Endothelial cell of umbilical vein (primary cell): ENCODE data around the gene NEK7.

Experiments used
- EZH2 ChIP-seq: IDR thresholded peaks from 2 replicates; pipeline ENCODE4 v1.6.1; 2012; ENCODE audit warnings: borderline replicate concordance, low read depth, mild to moderate bottlenecking, moderate library complexity, low read length, inconsistent platforms; ENCODE audit not compliant: severe bottlenecking
- FOS ChIP-seq: IDR thresholded peaks from 2 replicates; pipeline ENCODE4 v1.6.1; 2011; ENCODE audit warnings: mild to moderate bottlenecking, low read length, moderate library complexity, borderline replicate concordance; ENCODE audit not compliant: insufficient read depth
- GATA2 ChIP-seq: IDR thresholded peaks from 2 replicates; pipeline ENCODE4 v1.7.0; 2011; ENCODE audit warnings: low read depth, mild to moderate bottlenecking, moderate library complexity, mixed read lengths, low read length; ENCODE audit not compliant: insufficient read length, insufficient read depth
- MAX ChIP-seq: IDR thresholded peaks from 2 replicates; pipeline ENCODE4 v1.6.1; 2011; ENCODE audit not compliant: insufficient read depth, insufficient read length
- POLR2A ChIP-seq: IDR thresholded peaks from 2 replicates; pipeline ENCODE4 v1.6.1; 2012; ENCODE audit warnings: low read depth, mild to moderate bottlenecking, control low read depth, low read length
- POLR2AphosphoS5 ChIP-seq: IDR thresholded peaks from 2 replicates; pipeline ENCODE4 v1.6.1; 2012; ENCODE audit warnings: low read depth, mild to moderate bottlenecking, control low read depth, low read length, moderate library complexity; ENCODE audit not compliant: insufficient read depth
- TF ChIP-seq, protein P1 (sequence below), 2 donors: IDR thresholded peaks; 1 replicate in 1 of 2; 2 replicates in 1 of 2; pipeline ENCODE4 v1.5.1; 2011; ENCODE audit warnings: low read length in 2 of 2, mild to moderate bottlenecking in 2 of 2, moderate library complexity in 2 of 2, control low read depth in 1 of 2, inconsistent platforms in 1 of 2, low read depth in 1 of 2; ENCODE audit not compliant: insufficient read depth in 1 of 2; ENCODE audit errors: extremely low read depth in 1 of 2

DNA sequence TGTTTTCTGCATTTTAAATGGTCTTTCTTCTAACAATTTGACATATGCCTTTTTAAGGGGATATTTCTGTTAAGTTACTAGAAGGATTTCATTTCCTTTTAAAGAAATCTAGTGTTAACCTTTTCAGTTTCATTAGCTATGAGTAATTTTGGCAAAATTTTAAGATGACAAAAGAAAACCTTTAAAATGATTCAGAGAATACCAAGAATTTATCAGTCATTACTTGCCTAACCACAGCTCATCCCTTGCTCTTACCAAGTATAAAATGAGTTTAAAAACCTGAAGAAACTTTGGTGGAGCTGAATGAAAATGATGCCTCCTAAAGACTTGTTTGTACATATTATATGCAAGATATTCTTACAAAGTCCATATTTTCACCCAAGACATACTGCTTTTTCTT, 101.7 kb downstream of the NEK7 start:
- no peak for TF ChIP-seq EZH2
- TF ChIP-seq, protein P1, sequence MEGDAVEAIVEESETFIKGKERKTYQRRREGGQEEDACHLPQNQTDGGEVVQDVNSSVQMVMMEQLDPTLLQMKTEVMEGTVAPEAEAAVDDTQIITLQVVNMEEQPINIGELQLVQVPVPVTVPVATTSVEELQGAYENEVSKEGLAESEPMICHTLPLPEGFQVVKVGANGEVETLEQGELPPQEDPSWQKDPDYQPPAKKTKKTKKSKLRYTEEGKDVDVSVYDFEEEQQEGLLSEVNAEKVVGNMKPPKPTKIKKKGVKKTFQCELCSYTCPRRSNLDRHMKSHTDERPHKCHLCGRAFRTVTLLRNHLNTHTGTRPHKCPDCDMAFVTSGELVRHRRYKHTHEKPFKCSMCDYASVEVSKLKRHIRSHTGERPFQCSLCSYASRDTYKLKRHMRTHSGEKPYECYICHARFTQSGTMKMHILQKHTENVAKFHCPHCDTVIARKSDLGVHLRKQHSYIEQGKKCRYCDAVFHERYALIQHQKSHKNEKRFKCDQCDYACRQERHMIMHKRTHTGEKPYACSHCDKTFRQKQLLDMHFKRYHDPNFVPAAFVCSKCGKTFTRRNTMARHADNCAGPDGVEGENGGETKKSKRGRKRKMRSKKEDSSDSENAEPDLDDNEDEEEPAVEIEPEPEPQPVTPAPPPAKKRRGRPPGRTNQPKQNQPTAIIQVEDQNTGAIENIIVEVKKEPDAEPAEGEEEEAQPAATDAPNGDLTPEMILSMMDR (IDR thresholded peaks at IDR 0.05; ENCODE audit: extremely low read depth in 1 of 2, insufficient read depth in 1 of 2, low read depth in 1 of 2, low read length in 2 of 2) = no peak
- no peak for TF ChIP-seq FOS
- TF ChIP-seq POLR2AphosphoS5 = no peak
- TF ChIP-seq MAX = no peak
- TF ChIP-seq POLR2A = no peak
- TF ChIP-seq GATA2 = no peak
